ENCODE results near the gene VWCE. TPM values are rescaled to one million over a fixed set of nuclear protein-coding genes. Genes with fewer than 3 reads are reported as not detected.
"Not testable (repeated sequence)": the region's sequence is repeated elsewhere in the genome, so short reads cannot be mapped to it uniquely, and the experiment has no call there.

The VWCE gene
- total and polyA plus RNA-seq, 10 of the 15 experiments (the other 5 are each of a cell fraction or from before 2014, with no cell fraction given) = 0.10 to 4.9 (median 2.4) TPM

DNA sequence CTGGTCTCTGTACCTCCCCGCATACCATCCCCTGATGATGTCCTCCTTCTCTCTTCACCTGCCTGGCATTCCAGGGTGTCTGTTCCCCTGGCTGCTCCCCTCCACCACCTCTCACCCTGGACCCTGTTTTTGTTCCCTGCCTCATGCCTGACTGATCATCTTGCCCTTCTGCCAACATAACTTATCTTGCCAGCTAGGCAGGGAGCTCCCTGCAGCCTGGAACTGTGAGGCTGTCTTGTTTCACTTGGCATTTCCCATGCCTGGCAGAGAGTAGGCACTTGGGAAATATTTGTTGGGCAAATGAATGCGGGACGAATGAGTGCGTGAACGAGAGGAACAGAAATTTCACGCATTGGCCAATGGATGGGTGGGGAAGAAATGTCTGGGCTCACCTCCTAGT, 65.7 kb downstream of the VWCE start:
- ATAC-seq; in situ Hi-C loops (cut with MboI); H4K20me1 ChIP-seq (ENCODE audit: control insufficient read depth, insufficient read depth); H3K4me3 ChIP-seq; H3K4me2 ChIP-seq (ENCODE audit: control insufficient read depth, insufficient read depth); H3K4me1 ChIP-seq (ENCODE audit: control insufficient read depth, insufficient read depth, low read length); H2AFZ ChIP-seq (ENCODE audit: control insufficient read depth, low read depth, low read length); FAIRE-seq; RAD21 ChIA-PET (ENCODE audit: unreplicated experiment); H3K27ac ChIP-seq (ENCODE audit: control insufficient read depth, insufficient read depth); DNase-seq (ENCODE audit: low read depth, low spot score); H3K27me3 ChIP-seq (replicated peaks in 1 of 2; ENCODE audit: control insufficient read depth in 2 of 2, insufficient read depth in 2 of 2, low read length in 1 of 2); H3K9ac ChIP-seq (ENCODE audit: control insufficient read depth, insufficient read depth, low read length); POLR2A ChIA-PET; CTCF ChIA-PET; SMC1A ChIA-PET (ENCODE audit: uncharacterized antibody, unreplicated experiment); H3K79me2 ChIP-seq (ENCODE audit: control insufficient read depth, insufficient read depth, low read length); H3K9me3 ChIP-seq (replicated peaks; ENCODE audit: control insufficient read depth, insufficient read depth, low read length); BruUV-seq (replicated peaks); intact Hi-C loops (cut with micrococcal nuclease; ENCODE audit: unreplicated experiment); H3K36me3 ChIP-seq (ENCODE audit: control insufficient read depth in 2 of 2, insufficient read depth in 2 of 2, low read length in 1 of 2): not testable (repeated sequence)
- no CpG with 5 or more reads among the region's 6 CpGs for WGBS (ENCODE audit: insufficient coverage, insufficient replicate concordance, low lambda C conversion rate, missing lambda C conversion rate)

DNA sequence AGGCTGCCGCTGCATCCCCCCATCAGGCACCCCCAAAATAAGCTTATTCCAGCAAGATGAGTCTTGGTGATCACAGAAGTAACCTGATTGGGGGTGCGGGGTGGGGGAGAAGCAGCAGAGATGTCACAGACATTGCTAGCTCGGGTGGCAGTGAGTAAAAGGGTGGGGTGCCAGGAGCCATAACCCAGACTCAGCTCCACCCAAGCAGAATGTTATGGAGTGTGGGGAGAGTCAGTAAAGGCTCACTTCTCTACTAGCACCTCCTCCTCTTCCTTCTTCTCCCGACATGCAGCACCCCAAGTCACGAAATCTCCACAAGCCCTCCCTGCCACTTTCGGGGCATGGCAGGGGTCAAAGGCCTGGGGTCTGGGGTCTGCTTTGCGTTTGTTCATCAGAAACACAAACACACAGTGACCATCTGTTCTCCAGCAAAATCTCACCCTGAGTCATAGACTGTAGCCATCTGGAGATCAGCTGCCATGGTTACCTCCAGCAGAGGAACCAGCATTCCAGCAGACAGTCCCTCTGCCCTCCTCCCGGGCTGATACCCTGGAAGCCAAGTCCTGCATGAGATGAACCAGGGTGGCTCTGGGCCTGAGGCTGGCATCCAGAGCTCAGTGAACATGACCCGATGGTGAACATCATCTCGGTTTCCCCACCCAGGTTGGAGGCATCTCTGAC, 68.5 kb downstream of the VWCE start:
- intact Hi-C loops (cut with micrococcal nuclease; ENCODE audit: unreplicated experiment); BruUV-seq (replicated peaks); H3K27ac ChIP-seq (ENCODE audit: control insufficient read depth, insufficient read depth); H2AFZ ChIP-seq (ENCODE audit: control insufficient read depth, low read depth, low read length); H3K4me1 ChIP-seq (ENCODE audit: control insufficient read depth, insufficient read depth, low read length); H3K4me3 ChIP-seq; FAIRE-seq; SMC1A ChIA-PET (ENCODE audit: uncharacterized antibody, unreplicated experiment); H3K79me2 ChIP-seq (ENCODE audit: control insufficient read depth, insufficient read depth, low read length); DNase-seq (ENCODE audit: low read depth, low spot score); CTCF ChIA-PET; H3K9me3 ChIP-seq (replicated peaks; ENCODE audit: control insufficient read depth, insufficient read depth, low read length); H3K27me3 ChIP-seq (replicated peaks in 1 of 2; ENCODE audit: control insufficient read depth in 2 of 2, insufficient read depth in 2 of 2, low read length in 1 of 2); RAD21 ChIA-PET (ENCODE audit: unreplicated experiment); in situ Hi-C loops (cut with MboI); H3K9ac ChIP-seq (ENCODE audit: control insufficient read depth, insufficient read depth, low read length); H3K36me3 ChIP-seq (ENCODE audit: control insufficient read depth in 2 of 2, insufficient read depth in 2 of 2, low read length in 1 of 2); ATAC-seq; H4K20me1 ChIP-seq (ENCODE audit: control insufficient read depth, insufficient read depth); H3K4me2 ChIP-seq (ENCODE audit: control insufficient read depth, insufficient read depth); POLR2A ChIA-PET: not testable (repeated sequence)
- no CpG with 5 or more reads among the region's 10 CpGs for WGBS (ENCODE audit: insufficient coverage, insufficient replicate concordance, low lambda C conversion rate, missing lambda C conversion rate)

DNA sequence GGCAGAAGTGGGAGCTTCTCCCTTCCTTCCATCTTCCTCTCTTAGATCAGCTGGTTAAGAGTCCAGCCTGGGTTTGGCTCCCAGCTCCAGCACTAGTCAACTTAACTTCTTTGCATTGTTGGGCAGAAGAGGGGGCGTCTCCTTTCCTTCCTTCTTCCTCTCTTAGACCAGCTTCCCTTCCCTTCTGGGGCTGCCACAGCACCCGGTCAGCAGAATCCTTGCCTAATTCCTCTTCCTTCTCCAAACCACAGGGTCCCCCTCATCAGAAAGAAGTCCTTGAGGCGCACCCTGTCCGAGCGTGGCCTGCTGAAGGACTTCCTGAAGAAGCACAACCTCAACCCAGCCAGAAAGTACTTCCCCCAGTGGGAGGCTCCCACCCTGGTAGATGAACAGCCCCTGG, 72.4 kb downstream of the VWCE start:
- H4K20me1 ChIP-seq (ENCODE audit: control insufficient read depth, insufficient read depth); CTCF ChIA-PET; DNase-seq (ENCODE audit: low read depth, low spot score); H3K27ac ChIP-seq (ENCODE audit: control insufficient read depth, insufficient read depth); H2AFZ ChIP-seq (ENCODE audit: control insufficient read depth, low read depth, low read length); H3K4me2 ChIP-seq (ENCODE audit: control insufficient read depth, insufficient read depth); BruUV-seq (replicated peaks); H3K27me3 ChIP-seq (replicated peaks in 1 of 2; ENCODE audit: control insufficient read depth in 2 of 2, insufficient read depth in 2 of 2, low read length in 1 of 2); SMC1A ChIA-PET (ENCODE audit: uncharacterized antibody, unreplicated experiment); H3K9me3 ChIP-seq (replicated peaks; ENCODE audit: control insufficient read depth, insufficient read depth, low read length); ATAC-seq; H3K79me2 ChIP-seq (ENCODE audit: control insufficient read depth, insufficient read depth, low read length); FAIRE-seq; POLR2A ChIA-PET; H3K4me3 ChIP-seq; H3K4me1 ChIP-seq (ENCODE audit: control insufficient read depth, insufficient read depth, low read length); H3K9ac ChIP-seq (ENCODE audit: control insufficient read depth, insufficient read depth, low read length); RAD21 ChIA-PET (ENCODE audit: unreplicated experiment); in situ Hi-C loops (cut with MboI); intact Hi-C loops (cut with micrococcal nuclease; ENCODE audit: unreplicated experiment); H3K36me3 ChIP-seq (ENCODE audit: control insufficient read depth in 2 of 2, insufficient read depth in 2 of 2, low read length in 1 of 2): not testable (repeated sequence)
- no CpG with 5 or more reads among the region's 5 CpGs for WGBS (ENCODE audit: insufficient coverage, insufficient replicate concordance, low lambda C conversion rate, missing lambda C conversion rate)

DNA sequence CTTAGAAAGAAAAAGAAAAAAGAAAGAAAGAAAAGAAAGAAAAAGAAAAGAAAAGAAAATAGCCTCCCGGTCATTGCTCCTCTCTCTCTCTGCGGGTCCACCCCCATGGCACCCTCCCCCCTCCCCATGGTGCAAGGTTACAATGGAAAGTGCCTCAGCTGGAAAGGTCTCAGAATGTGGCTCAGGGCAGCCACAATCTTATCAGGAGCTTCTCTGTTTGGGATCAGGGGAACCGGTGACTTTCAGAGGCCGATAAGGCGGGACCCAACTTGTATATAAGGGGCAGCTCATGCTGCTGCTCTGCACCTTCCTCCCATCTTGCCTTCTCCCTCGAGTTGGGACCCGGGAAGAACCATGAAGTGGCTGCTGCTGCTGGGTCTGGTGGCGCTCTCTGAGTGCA, 73.1 kb downstream of the VWCE start, which contains the start of gene PGA4:
TSS of gene PGA4 (plus strand) at position 301 of the 400 bp plus-strand sequence. CDS start at position 355, 54 bp downstream.
- H2AFZ ChIP-seq (ENCODE audit: control insufficient read depth, low read depth, low read length); ATAC-seq; H3K4me2 ChIP-seq (ENCODE audit: control insufficient read depth, insufficient read depth); H3K4me1 ChIP-seq (ENCODE audit: control insufficient read depth, insufficient read depth, low read length); H3K36me3 ChIP-seq (ENCODE audit: control insufficient read depth in 2 of 2, insufficient read depth in 2 of 2, low read length in 1 of 2); H3K27me3 ChIP-seq (replicated peaks in 1 of 2; ENCODE audit: control insufficient read depth in 2 of 2, insufficient read depth in 2 of 2, low read length in 1 of 2); H3K27ac ChIP-seq (ENCODE audit: control insufficient read depth, insufficient read depth); RAD21 ChIA-PET (ENCODE audit: unreplicated experiment); DNase-seq (ENCODE audit: low read depth, low spot score); H3K79me2 ChIP-seq (ENCODE audit: control insufficient read depth, insufficient read depth, low read length); CTCF ChIA-PET; H3K4me3 ChIP-seq; in situ Hi-C loops (cut with MboI); H3K9me3 ChIP-seq (replicated peaks; ENCODE audit: control insufficient read depth, insufficient read depth, low read length); H3K9ac ChIP-seq (ENCODE audit: control insufficient read depth, insufficient read depth, low read length); intact Hi-C loops (cut with micrococcal nuclease; ENCODE audit: unreplicated experiment); FAIRE-seq; H4K20me1 ChIP-seq (ENCODE audit: control insufficient read depth, insufficient read depth); BruUV-seq (replicated peaks); POLR2A ChIA-PET; SMC1A ChIA-PET (ENCODE audit: uncharacterized antibody, unreplicated experiment): not testable (repeated sequence)
- no CpG with 5 or more reads among the region's 8 CpGs for WGBS (ENCODE audit: insufficient coverage, insufficient replicate concordance, low lambda C conversion rate, missing lambda C conversion rate)
